ENCODE data around the gene IL1A. TPM values are rescaled to one million over a fixed set of nuclear protein-coding genes. Genes with fewer than 3 reads are reported as not detected.

IL1A gene
- total RNA-seq, 1 donor from 2014 or later = 1.4 TPM

DNA sequence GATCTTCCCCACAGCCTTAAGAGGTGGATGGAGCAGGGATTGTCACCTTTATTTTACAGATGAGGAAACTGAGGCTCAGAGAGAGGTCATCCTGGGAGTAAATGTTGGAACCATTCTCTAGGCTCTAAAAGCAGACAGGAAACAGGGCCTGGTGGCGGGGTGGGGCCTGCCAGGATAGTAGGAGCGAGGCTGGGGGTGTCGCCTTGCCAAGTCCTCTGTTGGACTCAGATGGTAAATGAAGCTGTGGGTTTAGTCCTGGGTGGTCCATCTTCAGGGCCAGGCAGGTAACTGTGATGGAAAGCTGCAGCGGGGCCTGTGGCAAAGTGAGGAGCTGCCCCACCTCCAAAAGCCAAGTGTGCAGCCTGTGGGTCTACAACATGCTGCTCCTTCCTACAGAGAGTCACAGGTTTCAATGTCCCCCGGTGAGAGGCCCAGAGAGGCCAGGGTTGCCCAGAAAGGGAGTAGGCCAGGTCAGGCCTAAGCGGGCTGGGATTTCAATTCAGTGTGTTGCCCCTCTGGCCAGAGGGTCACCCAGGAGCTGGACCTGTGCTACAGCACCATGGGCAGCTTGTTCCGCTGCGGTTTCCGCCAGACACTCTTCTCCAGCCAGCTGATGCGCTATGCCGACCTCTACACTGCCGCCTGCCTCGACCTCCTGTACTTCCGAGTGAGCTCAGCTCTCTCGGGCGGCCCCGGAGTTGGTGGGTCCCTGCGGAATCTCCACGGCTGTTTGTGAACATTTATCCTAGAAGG is 56.8 kb downstream of the IL1A start:
- no peak for DNase-seq (ENCODE audit: low spot score)

DNA sequence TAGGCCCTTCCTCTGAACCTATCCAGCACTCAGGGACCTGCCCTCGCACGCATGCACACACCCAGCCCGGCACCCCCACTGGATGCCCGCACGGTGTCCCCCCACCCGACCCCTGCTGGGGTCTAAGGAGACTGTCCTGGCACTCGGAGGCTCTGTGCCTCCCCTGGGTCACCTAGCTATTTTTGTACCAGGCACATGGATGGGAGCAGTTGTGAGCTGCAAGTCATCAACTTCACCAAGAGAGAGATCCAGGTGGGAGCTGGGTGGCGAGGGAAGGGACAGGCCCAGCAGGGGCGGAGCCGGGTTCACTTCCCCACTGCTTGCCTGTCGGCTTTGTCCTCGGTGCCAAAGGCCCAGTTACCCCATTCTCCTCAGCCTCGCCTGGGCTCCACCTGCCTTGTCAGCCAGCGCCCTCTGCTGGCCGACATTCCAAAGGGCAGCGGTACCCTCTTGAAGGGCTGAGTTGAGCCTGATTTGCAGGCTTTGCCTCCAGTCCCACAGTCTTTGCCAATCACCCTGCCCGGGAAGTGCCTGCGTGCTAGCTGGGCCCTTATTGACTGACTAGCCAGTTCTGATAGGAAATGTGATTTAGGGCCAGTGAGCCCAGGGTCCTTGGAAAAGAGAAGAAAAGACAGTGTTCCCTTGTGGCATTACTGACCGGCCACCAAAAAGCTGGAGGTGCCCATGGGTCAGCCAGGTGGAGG is 57.7 kb downstream of the IL1A start:
- DNase-seq (ENCODE audit: low spot score) = peak; percentile 86

GRCh38 chr2:112725545-112726457 is 58.5 kb downstream of the IL1A start:
- no peak for DNase-seq (ENCODE audit: low spot score)

DNA sequence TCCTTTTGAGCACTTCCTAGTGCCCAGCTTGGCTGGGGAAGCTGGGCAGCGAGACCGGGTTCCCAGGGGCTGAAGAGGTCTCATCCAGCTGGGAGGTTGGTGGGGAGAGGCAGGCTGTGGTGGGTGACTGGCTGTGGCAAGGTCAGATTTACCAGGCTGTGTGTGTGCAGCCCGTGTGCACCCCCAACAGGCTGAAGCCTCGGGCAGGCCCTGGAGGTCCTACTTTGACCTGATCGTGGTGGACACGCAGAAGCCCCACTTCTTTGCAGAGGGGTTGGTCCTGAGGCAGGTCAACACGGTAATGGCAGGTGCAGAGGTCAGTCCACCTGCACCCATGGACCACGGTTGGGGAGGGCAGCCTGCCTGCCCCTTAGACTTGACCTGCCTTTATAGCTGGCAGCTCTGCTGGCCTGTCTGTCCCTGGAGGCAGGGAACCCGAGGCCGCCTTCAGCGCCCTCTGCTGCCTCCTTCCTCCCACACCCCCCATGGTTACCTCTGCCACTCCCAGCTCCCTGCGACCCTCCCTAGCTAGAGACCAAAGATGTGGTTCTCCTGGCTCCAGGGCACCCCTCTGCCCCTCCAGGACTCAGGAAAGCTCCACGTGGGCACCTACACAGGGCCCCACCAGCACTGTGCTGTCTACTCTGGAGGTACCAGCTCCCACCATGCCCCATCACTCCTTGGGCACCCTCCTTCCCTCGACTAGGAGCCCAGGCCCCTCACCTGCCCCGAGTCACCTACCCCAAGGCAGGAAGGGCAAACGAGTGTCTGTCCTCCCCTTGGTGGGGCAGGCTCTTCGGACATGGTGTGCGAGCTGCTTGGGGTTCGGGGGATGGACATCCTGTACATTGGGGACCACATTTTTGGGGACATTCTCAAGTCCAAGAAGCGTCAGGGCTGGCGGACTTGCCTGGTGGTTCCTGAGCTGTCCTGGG is 59.4 kb downstream of the IL1A start:
- DNase-seq (ENCODE audit: low spot score) = no peak

DNA sequence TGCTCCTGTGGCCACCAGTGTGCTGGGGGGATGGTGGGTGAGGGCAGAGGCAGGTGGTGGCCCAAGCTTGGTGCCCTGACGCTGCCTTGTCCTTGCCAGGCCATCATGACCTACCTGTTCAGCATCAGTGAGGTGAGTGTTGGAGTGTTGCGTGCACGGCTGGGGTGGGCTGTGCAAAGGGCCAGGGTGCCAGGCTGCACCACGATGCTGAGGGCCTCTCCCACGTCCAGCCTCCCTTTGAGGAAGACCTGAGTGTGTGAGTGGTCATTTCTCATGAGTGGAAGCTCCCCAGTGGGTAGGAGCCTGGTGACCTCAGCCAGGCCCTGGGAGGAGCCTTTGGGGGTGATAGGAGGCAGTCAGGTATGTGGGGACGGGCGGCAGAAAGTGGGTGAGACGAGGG is 60.3 kb downstream of the IL1A start:
- no peak for DNase-seq (ENCODE audit: low spot score)

Other genes starting within 250 kb of the IL1A start
- gene POLR1B, start 242.0 kb downstream of the IL1A start, total RNA-seq (ENCODE audit: insufficient read depth, low replicate concordance) = 13.0 TPM
- gene CHCHD5, start 199.9 kb downstream of the IL1A start, total RNA-seq (ENCODE audit: insufficient read depth, low replicate concordance) = 5.5 TPM
- gene SLC20A1, start 138.6 kb downstream of the IL1A start, total RNA-seq (ENCODE audit: insufficient read depth, low replicate concordance) = 23.1 TPM
- 1.2 TPM for gene NT5DC4, start 63.5 kb downstream of the IL1A start, total RNA-seq (ENCODE audit: insufficient read depth, low replicate concordance)
- 4.1 TPM for gene CKAP2L, start 19.9 kb downstream of the IL1A start, total RNA-seq (ENCODE audit: insufficient read depth, low replicate concordance)
- 3.1 TPM for gene IL1B, start 52.3 kb upstream of the IL1A start, total RNA-seq (ENCODE audit: insufficient read depth, low replicate concordance)
- not detected for gene IL37, start 126.7 kb upstream of the IL1A start, total RNA-seq (ENCODE audit: insufficient read depth, low replicate concordance)
- not detected for gene IL36G, start 193.5 kb upstream of the IL1A start, total RNA-seq (ENCODE audit: insufficient read depth, low replicate concordance)
- gene IL36A, start 221.0 kb upstream of the IL1A start, total RNA-seq (ENCODE audit: insufficient read depth, low replicate concordance) = not detected